MM.1S (cell line): Measurements from ENCODE around the gene TSPYL4.

Experiments
- DNase-seq: peaks from one replicate; pipeline ENCODE4 v3.0.0-alpha.2; 2015
- H2AFZ ChIP-seq: fragments of 300-600 bp; sonication (generic); 2 replicates; pipeline ENCODE4 v1.6.0; 2016; ENCODE audit warnings: antibody characterized with exemption, low read length
- H3F3A ChIP-seq: fragments of 300-600 bp; sonication (generic); 2 replicates; pipeline ENCODE4 v1.6.1; 2016; ENCODE audit warnings: mild to moderate bottlenecking, antibody characterized with exemption, low read length, moderate library complexity, mixed read lengths; ENCODE audit not compliant: insufficient read depth
- H3K27ac ChIP-seq: fragments of 300-600 bp; sonication (generic); 2 replicates; pipeline ENCODE4 v1.5.1; 2016; ENCODE audit warnings: mild to moderate bottlenecking, low read length
- H3K27me3 ChIP-seq: fragments of 300-600 bp; sonication (generic); replicated peaks from 2 replicates; pipeline ENCODE4 v1.6.0; 2016; ENCODE audit warnings: low read length; ENCODE audit not compliant: insufficient read depth
- H3K36me3 ChIP-seq: fragments of 300-600 bp; sonication (generic); replicated peaks from 2 replicates; pipeline ENCODE4 v1.6.1; 2016; ENCODE audit warnings: mild to moderate bottlenecking, low read length, mixed read lengths; ENCODE audit not compliant: insufficient read depth
- H3K4me1 ChIP-seq: fragments of 300-600 bp; sonication (generic); 2 replicates; pipeline ENCODE4 v1.6.1; 2016; ENCODE audit warnings: low read length, mixed read lengths
- H3K4me2 ChIP-seq: fragments of 300-600 bp; sonication (generic); 2 replicates; pipeline ENCODE4 v1.6.0; 2016; ENCODE audit warnings: low read depth, low read length
- H3K4me3 ChIP-seq: fragments of 300-600 bp; sonication (generic); 2 replicates; pipeline ENCODE4 v1.5.1; 2016; ENCODE audit warnings: low read length, mixed read lengths
- H3K79me2 ChIP-seq: fragments of 300-600 bp; sonication (generic); 2 replicates; pipeline ENCODE4 v1.6.1; 2016; ENCODE audit warnings: mixed run types, low read length, mixed read lengths
- H3K9ac ChIP-seq: fragments of 300-600 bp; sonication (generic); 2 replicates; pipeline ENCODE4 v1.6.1; 2016; ENCODE audit warnings: low read length, mixed read lengths
- H3K9me2 ChIP-seq: fragments of 300-600 bp; sonication (generic); replicated peaks from 2 replicates; pipeline ENCODE4 v1.6.1; 2016; ENCODE audit warnings: mild to moderate bottlenecking, low read length, mixed read lengths; ENCODE audit not compliant: insufficient read depth
- H3K9me3 ChIP-seq: fragments of 300-600 bp; sonication (generic); replicated peaks from 2 replicates; pipeline ENCODE4 v1.6.1; 2016; ENCODE audit warnings: mild to moderate bottlenecking, low read length, mixed read lengths; ENCODE audit not compliant: insufficient read depth
- H4K20me1 ChIP-seq: fragments of 300-600 bp; sonication (generic); 2 replicates; pipeline ENCODE4 v1.6.1; 2016; ENCODE audit warnings: mild to moderate bottlenecking, low read length, moderate library complexity, mixed read lengths; ENCODE audit not compliant: insufficient read depth
- EZH2 ChIP-seq: fragments of 300-600 bp; sonication (generic); optimal IDR thresholded peaks from 2 replicates; pipeline ENCODE3; 2017; ENCODE audit warnings: low read depth, mild to moderate bottlenecking, antibody characterized with exemption, low read length, mixed read lengths
- EZH2phosphoT487 ChIP-seq: fragments of 300-600 bp; sonication (generic); IDR thresholded peaks from 2 replicates; pipeline ENCODE4 v1.6.1; 2018; ENCODE audit warnings: antibody characterized with exemption, low read length
- TF ChIP-seq, protein P1 (sequence below): fragments of 300-600 bp; sonication (generic); IDR thresholded peaks from 2 replicates; pipeline ENCODE4 v1.5.1; 2016; ENCODE audit warnings: antibody characterized with exemption, low read length, mixed read lengths

TSPYL4 gene

DNA sequence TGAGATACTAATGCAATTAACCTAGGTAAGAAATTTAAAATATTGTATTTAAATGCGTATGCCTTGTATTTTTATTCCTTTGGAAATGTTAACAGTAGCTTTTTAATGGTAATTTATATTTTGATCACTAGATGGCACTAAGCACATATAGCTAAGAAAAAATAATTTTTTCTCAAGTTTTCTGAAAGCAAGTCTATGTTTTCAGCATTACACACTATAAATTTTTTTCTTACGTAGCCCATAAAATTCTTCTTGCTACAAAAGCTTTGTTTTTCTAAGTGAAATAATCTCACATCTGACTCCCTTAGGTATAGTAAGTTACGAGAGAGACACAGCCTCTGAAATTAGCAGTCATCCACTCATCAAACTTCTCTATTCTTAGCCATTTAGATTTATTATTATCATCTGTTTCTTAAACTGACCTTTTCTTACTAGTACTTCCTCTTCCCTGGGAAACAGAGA, 35.7 kb downstream of the TSPYL4 start:
- TF ChIP-seq EZH2: no peak
- TF ChIP-seq, protein P1, sequence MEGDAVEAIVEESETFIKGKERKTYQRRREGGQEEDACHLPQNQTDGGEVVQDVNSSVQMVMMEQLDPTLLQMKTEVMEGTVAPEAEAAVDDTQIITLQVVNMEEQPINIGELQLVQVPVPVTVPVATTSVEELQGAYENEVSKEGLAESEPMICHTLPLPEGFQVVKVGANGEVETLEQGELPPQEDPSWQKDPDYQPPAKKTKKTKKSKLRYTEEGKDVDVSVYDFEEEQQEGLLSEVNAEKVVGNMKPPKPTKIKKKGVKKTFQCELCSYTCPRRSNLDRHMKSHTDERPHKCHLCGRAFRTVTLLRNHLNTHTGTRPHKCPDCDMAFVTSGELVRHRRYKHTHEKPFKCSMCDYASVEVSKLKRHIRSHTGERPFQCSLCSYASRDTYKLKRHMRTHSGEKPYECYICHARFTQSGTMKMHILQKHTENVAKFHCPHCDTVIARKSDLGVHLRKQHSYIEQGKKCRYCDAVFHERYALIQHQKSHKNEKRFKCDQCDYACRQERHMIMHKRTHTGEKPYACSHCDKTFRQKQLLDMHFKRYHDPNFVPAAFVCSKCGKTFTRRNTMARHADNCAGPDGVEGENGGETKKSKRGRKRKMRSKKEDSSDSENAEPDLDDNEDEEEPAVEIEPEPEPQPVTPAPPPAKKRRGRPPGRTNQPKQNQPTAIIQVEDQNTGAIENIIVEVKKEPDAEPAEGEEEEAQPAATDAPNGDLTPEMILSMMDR: peak; percentile 49
- Histone ChIP-seq H3K4me2 (no peak overlapping the region), H2AFZ (no peak overlapping the region), H3K9ac (no peak overlapping the region), H3K9me3 (no peaks in the 10 kb centered on the region), H3K4me1 (no peaks in the 10 kb centered on the region), H3K9me2 (no peaks in the 10 kb centered on the region), H3K79me2 (no peaks in the 10 kb centered on the region), H3K27ac (no peak overlapping the region), H3K36me3 (no peaks in the 10 kb centered on the region), H3K4me3 (no peak overlapping the region), H3K27me3 (no peaks in the 10 kb centered on the region), H3F3A (0 out of 2 replicates have a peak, but pooled peaks cover 4% of the 10 kb centered on the region), H4K20me1 (no peaks in the 10 kb centered on the region)
- DNase-seq: peak; percentile 34

DNA sequence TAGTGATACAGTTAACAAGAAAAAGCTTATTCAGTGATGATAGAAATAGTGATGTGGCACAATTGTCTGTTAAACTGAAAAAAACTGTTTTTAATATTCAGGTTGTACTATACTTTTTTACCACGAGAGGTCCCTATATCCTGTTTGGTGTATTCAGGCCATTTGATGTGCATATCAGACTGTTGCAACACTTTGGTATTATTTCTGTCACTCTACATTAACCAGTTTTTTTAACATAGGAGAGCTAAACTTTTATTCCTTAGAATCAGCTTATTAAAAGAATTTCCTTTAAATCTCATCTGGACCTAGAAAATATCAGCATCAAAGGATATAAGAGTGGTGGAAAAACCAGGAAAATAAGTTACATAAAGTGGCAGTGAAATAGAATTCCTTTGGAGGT, 36.8 kb downstream of the TSPYL4 start:
- H3K27me3 ChIP-seq: no peaks in the 10 kb centered on the region
- TF ChIP-seq, protein P1: peak; percentile 53
- TF ChIP-seq EZH2phosphoT487: no peak
- H3K9ac ChIP-seq: no peak overlapping the region
- H3K79me2 ChIP-seq: no peaks in the 10 kb centered on the region
- H3K4me1 ChIP-seq: no peaks in the 10 kb centered on the region
- H3K4me2 ChIP-seq: no peak overlapping the region
- no peaks in the 10 kb centered on the region for H3K9me2 ChIP-seq
- H3K9me3 ChIP-seq: no peaks in the 10 kb centered on the region
- 0 out of 2 replicates have a peak, but pooled peaks cover 4% of the 10 kb centered on the region for H3F3A ChIP-seq
- DNase-seq: peak; percentile 47
- H2AFZ ChIP-seq: no peak overlapping the region
- no peaks in the 10 kb centered on the region for H3K36me3 ChIP-seq
- H3K4me3 ChIP-seq: no peak overlapping the region
- no peak overlapping the region for H3K27ac ChIP-seq
- no peaks in the 10 kb centered on the region for H4K20me1 ChIP-seq

DNA sequence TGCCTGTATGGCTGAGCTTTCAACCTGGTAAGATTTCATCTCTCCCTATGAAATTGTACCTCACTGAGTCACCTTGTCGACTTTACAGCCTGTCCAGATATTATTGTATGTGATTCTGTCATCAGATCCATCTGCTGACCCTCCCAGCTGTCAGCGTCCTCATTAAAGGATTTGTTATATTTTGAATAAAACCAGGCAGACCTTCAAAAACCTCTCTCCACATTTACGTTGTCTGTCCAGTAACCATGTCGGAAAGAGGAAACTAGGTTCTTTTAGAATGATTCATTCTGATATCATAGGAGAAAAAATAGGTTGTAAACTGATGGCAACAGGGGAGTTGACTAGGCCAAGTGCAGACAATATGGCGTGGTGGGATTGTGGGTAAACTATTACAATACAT, 38.5 kb downstream of the TSPYL4 start:
- no peaks in the 10 kb centered on the region for H3K9me3 ChIP-seq
- H3K79me2 ChIP-seq: no peaks in the 10 kb centered on the region
- DNase-seq: no peak
- no peak for TF ChIP-seq EZH2
- TF ChIP-seq, protein P1: no peak
- no peak for TF ChIP-seq EZH2phosphoT487
- no peak overlapping the region for H3K4me3 ChIP-seq
- no peaks in the 10 kb centered on the region for H3K9me2 ChIP-seq
- H3K4me2 ChIP-seq: no peak overlapping the region
- H3K4me1 ChIP-seq: no peaks in the 10 kb centered on the region
- H3K27ac ChIP-seq: no peak overlapping the region
- no peaks in the 10 kb centered on the region for H3K36me3 ChIP-seq
- no peak overlapping the region for H2AFZ ChIP-seq
- H4K20me1 ChIP-seq: no peaks in the 10 kb centered on the region
- no peaks in the 10 kb centered on the region for H3K27me3 ChIP-seq
- 0 out of 2 replicates have a peak, but pooled peaks cover 4% of the 10 kb centered on the region for H3F3A ChIP-seq
- no peak overlapping the region for H3K9ac ChIP-seq
